Testis (tissue), 3 donors: ENCODE data around the gene DACH1. TPM values are rescaled to one million over a fixed set of nuclear protein-coding genes. Genes with fewer than 3 reads are reported as not detected.

ENCODE experiments used
- DNase-seq: peaks from one replicate; pipeline ENCODE4 v3.0.0-alpha.2; 2019
- H3K27ac ChIP-seq, 2 donors: fragments of 200-600 bp; sonication (generic); one replicate each; pipeline ENCODE4 v1.5.1; 2019
- H3K27me3 ChIP-seq: fragments of 200-600 bp; sonication (generic); one replicate; pipeline ENCODE4 v1.5.1; 2019
- H3K36me3 ChIP-seq: fragments of 200-600 bp; sonication (generic); one replicate; pipeline ENCODE4 v1.5.1; 2017; ENCODE audit warnings: low read depth; ENCODE audit errors: missing control alignments
- H3K4me1 ChIP-seq: fragments of 200-600 bp; sonication (generic); one replicate; pipeline ENCODE4 v1.5.1; 2019
- H3K4me3 ChIP-seq, 2 donors: fragments of 200-600 bp; sonication (generic); one replicate each; pipeline ENCODE4 v1.5.1; 2017 to 2019
- H3K9me3 ChIP-seq: fragments of 200-600 bp; sonication (generic); one replicate; pipeline ENCODE4 v1.5.1; 2017
- POLR2A ChIP-seq: fragments of 450-650 bp; IDR thresholded peaks from one replicate; pipeline ENCODE4 v1.6.1; 2017; ENCODE audit warnings: antibody characterized with exemption, mild to moderate bottlenecking, moderate library complexity
- WGBS, 2 donors: methylation state at CpG; one replicate each; pipeline ENCODE4 v1.1.5; 2018; 5-methylcytosine and 5-hydroxymethylcytosine counted together
- intact Hi-C: fragments of 100-400 bp; cut with DNase I; formaldehyde crosslinking; loops from one replicate; pipeline ENCODE4 v1.15.1; 2023; ENCODE audit warnings: low total_unique reads
- polyA plus RNA-seq: library from polyadenylated mRNA; stranded (reverse); fragments of 350-450 nt; fragmentation: Illumina TruSeq; extraction: RNeasy Lipid Tissue Mini Kit (QIAGEN cat#74804); gene quantifications from one replicate; pipeline ENCODE4 v1.2.3, GENCODE V29; 2014; ENCODE audit warnings: low read depth, low replicate concordance; ENCODE audit not compliant: insufficient read depth
- total RNA-seq, 2 donors: library from RNA; depleted of rRNA; stranded (reverse); fragments of >200 nt; gene quantifications; one replicate each; pipeline ENCODE4 v1.2.3, GENCODE V29; 2016
- TF ChIP-seq, protein P1 (sequence below), 3 experiments: fragments of 450-650 bp in 2 of 3; fragments of 200-600 bp in 1 of 3; sonication (generic) in 1 of 3; IDR thresholded peaks; one replicate each; pipeline ENCODE4 v1.5.1; 2016 to 2019; ENCODE audit warnings: antibody characterized with exemption in 3 of 3, mild to moderate bottlenecking in 2 of 3, moderate library complexity in 1 of 3

The DACH1 gene
- total and polyA plus RNA-seq, 3 donors from 2014 or later = 4.7 to 11.1 (median 5.4) TPM

DNA sequence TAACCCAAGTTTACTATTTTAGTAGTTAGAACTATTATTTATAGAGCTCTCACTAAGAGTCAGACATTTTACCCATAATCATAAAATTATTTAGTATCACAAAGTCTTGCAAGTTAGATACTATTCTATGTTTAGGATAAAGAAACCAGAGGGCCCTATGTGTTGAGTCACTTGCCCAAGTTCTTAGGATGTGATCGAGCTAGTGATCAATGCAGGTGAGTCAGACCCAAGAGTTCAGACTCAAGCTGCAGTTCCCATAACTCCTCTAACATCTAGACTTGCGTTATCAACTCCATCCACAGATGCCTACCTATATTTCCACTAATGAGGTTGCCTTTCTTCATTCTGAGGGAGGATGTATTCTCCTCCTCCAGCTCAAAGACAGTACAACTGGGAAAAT lies 53.8 kb downstream of the DACH1 start:
- Histone ChIP-seq H3K27ac (no peak overlapping the region), H3K9me3 (no peaks in the 10 kb centered on the region), H3K27me3 (no peaks in the 10 kb centered on the region), H3K4me3 (no peak overlapping the region), H3K36me3 (no peaks in the 10 kb centered on the region), H3K4me1 (no peaks in the 10 kb centered on the region)
- 89 to 100% methylated on average over 2 of the region's 2 CpGs for WGBS, 2 donors
- TF ChIP-seq, protein P1, sequence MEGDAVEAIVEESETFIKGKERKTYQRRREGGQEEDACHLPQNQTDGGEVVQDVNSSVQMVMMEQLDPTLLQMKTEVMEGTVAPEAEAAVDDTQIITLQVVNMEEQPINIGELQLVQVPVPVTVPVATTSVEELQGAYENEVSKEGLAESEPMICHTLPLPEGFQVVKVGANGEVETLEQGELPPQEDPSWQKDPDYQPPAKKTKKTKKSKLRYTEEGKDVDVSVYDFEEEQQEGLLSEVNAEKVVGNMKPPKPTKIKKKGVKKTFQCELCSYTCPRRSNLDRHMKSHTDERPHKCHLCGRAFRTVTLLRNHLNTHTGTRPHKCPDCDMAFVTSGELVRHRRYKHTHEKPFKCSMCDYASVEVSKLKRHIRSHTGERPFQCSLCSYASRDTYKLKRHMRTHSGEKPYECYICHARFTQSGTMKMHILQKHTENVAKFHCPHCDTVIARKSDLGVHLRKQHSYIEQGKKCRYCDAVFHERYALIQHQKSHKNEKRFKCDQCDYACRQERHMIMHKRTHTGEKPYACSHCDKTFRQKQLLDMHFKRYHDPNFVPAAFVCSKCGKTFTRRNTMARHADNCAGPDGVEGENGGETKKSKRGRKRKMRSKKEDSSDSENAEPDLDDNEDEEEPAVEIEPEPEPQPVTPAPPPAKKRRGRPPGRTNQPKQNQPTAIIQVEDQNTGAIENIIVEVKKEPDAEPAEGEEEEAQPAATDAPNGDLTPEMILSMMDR (IDR thresholded peaks at IDR 0.05) = no peak
- TF ChIP-seq POLR2A = no peak
- DNase-seq = no peak
- intact Hi-C loops = no loop called here

DNA sequence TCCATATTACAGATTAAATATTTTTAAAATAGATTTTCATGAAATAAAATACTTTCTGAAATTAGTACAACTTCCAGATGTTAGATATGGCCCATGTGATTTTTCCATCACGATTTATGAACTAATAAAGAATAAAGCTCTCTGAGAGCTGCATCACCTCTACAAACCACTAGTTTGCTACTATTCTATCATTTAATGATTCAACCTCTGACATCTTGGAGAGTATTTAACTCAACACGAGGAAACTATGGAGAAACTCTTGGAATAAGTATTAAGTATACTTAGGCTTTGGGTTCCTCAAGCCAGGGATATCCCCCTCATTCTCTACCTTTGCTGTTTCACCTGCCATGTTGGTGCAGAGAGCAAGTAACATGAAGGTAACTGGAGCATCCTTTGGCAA lies 55.7 kb downstream of the DACH1 start:
- H3K4me3 ChIP-seq = no peak overlapping the region
- intact Hi-C loops = no loop called here
- 76 to 82% methylated on average over 2 of the region's 2 CpGs for WGBS, 2 donors
- no peaks in the 10 kb centered on the region for H3K27me3 ChIP-seq
- TF ChIP-seq, protein P1 (IDR thresholded peaks at IDR 0.05) = no peak
- TF ChIP-seq POLR2A = no peak
- H3K9me3 ChIP-seq = no peaks in the 10 kb centered on the region
- no peaks in the 10 kb centered on the region for H3K4me1 ChIP-seq
- no peak overlapping the region for H3K27ac ChIP-seq
- DNase-seq = no peak
- no peaks in the 10 kb centered on the region for H3K36me3 ChIP-seq

DNA sequence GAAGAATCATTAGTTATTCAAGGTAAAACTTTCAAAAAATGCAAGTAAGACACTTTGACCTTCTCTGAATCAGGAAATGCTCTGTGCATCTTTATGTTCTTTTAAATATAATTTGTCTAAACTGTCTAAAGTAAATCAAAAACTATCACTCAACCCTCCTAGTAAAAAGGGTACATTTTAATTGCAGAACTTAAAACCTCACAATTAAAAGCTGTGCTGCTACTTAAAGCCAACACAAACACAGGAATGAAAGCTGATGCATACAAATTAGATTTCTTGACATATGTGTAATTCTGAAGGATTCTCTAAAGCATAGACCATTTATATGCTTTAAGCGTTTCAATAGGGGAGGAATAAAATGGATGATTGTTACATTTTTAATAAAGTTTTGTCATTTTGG lies 58.3 kb downstream of the DACH1 start:
- no peak for TF ChIP-seq POLR2A
- TF ChIP-seq, protein P1 (IDR thresholded peaks at IDR 0.05) = no peak
- WGBS, 2 donors = 90 to 96% methylated on average over 1 of the region's 1 CpG
- H3K4me3 ChIP-seq = no peak overlapping the region
- H3K27ac ChIP-seq = no peak overlapping the region
- DNase-seq = no peak
- H3K36me3 ChIP-seq = no peaks in the 10 kb centered on the region
- no peaks in the 10 kb centered on the region for H3K9me3 ChIP-seq
- intact Hi-C loops = no loop called here
- no peaks in the 10 kb centered on the region for H3K27me3 ChIP-seq
- no peaks in the 10 kb centered on the region for H3K4me1 ChIP-seq

DNA sequence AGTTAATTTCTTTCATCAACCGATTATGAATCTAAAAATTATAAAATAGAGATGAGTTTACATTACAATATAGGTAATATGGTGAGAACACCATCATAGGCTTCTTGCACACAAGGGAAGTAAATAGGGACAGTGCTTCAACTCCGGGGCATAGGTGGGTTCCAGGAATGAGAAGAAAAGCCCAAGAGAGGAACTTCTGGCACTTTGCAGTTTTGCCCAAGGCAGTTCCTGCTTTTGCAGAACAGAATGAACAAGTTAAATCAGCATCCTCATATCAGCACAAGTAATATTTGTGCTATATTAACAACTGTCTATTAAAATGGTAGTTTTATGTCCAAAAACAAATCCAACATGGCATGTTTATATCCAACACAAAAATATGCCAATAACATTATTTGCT lies 60.1 kb downstream of the DACH1 start:
- no peak for DNase-seq
- Histone ChIP-seq H3K4me3 (no peak overlapping the region), H3K4me1 (no peaks in the 10 kb centered on the region), H3K9me3 (no peaks in the 10 kb centered on the region), H3K36me3 (no peaks in the 10 kb centered on the region), H3K27me3 (no peaks in the 10 kb centered on the region), H3K27ac (no peak overlapping the region)
- intact Hi-C loops = no loop called here
- 78 to 81% methylated on average over 2 of the region's 2 CpGs for WGBS, 2 donors
- TF ChIP-seq POLR2A = no peak

DNA sequence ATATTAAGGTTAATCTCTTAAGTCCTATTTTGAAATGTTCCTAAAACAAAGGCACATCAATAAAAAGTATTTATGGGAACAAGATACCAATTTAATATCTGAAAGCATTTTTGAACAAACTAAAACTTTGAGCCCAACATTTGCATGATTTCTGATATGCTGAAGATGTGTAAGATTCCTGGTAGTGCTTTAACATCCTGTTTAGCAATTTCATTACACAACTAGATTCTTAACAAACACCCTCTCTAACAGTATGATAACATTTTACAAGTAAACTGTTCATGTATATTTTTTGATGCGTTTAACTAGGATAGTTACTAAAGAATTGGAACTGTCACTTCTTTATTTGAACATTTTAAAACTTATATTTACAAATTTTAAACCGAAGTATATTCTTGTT lies 63.9 kb downstream of the DACH1 start:
- 95 to 96% methylated on average over 2 of the region's 2 CpGs for WGBS, 2 donors

More for the DNA sequence above, 63.9 kb downstream of the DACH1 start:
- Histone ChIP-seq H3K36me3 (no peaks in the 10 kb centered on the region), H3K27ac (no peak overlapping the region), H3K4me3 (no peak overlapping the region), H3K9me3 (no peaks in the 10 kb centered on the region), H3K4me1 (no peaks in the 10 kb centered on the region), H3K27me3 (no peaks in the 10 kb centered on the region)
- no peak for DNase-seq
- TF ChIP-seq POLR2A = no peak
- TF ChIP-seq, protein P1 (IDR thresholded peaks at IDR 0.05) = no peak
- intact Hi-C loops = no loop called here
